ENCODE data around the gene RAPSN. TPM values are rescaled to one million over a fixed set of nuclear protein-coding genes. Genes with fewer than 3 reads are reported as not detected.
A peak's percentile ranks its signal among the peaks of the same experiment; 100 is the strongest.

The RAPSN gene
- total RNA-seq, 1 donor = 0.09 TPM

GRCh38 chr11:47415949-47416472, 32.9 kb downstream of the RAPSN start:
- H3K4me3 ChIP-seq (ENCODE audit: low read depth, low read length) = peak overlapping the region; percentile 18
- DNase-seq (ENCODE audit: low read depth) = peak; percentile 96
- TF ChIP-seq, protein P1, sequence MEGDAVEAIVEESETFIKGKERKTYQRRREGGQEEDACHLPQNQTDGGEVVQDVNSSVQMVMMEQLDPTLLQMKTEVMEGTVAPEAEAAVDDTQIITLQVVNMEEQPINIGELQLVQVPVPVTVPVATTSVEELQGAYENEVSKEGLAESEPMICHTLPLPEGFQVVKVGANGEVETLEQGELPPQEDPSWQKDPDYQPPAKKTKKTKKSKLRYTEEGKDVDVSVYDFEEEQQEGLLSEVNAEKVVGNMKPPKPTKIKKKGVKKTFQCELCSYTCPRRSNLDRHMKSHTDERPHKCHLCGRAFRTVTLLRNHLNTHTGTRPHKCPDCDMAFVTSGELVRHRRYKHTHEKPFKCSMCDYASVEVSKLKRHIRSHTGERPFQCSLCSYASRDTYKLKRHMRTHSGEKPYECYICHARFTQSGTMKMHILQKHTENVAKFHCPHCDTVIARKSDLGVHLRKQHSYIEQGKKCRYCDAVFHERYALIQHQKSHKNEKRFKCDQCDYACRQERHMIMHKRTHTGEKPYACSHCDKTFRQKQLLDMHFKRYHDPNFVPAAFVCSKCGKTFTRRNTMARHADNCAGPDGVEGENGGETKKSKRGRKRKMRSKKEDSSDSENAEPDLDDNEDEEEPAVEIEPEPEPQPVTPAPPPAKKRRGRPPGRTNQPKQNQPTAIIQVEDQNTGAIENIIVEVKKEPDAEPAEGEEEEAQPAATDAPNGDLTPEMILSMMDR (IDR thresholded peaks at IDR 0.05; ENCODE audit: insufficient read depth, low read length) = no peak

- H3K4me3 ChIP-seq (ENCODE audit: low read depth, low read length) = no peak overlapping the region
- DNase-seq (ENCODE audit: low read depth) = no peak
- TF ChIP-seq, protein P1 (IDR thresholded peaks at IDR 0.05; ENCODE audit: insufficient read depth, low read length) = no peak
Measured at GRCh38 chr11:47415091-47415854, 33.7 kb downstream of the RAPSN start.

- DNase-seq (ENCODE audit: low read depth) = no peak
- H3K4me3 ChIP-seq (ENCODE audit: low read depth, low read length) = no peak overlapping the region
- TF ChIP-seq, protein P1 (IDR thresholded peaks at IDR 0.05; ENCODE audit: insufficient read depth, low read length) = no peak
Measured at GRCh38 chr11:47414685-47415070, 34.3 kb downstream of the RAPSN start.

GRCh38 chr11:47413908-47414684, 34.8 kb downstream of the RAPSN start:
- no peak overlapping the region for H3K4me3 ChIP-seq (ENCODE audit: low read depth, low read length)
- peak; percentile 66 for DNase-seq (ENCODE audit: low read depth)
- TF ChIP-seq, protein P1 (IDR thresholded peaks at IDR 0.05; ENCODE audit: insufficient read depth, low read length) = no peak

GRCh38 chr11:47413351-47413750, 35.6 kb downstream of the RAPSN start:
- TF ChIP-seq, protein P1 (IDR thresholded peaks at IDR 0.05; ENCODE audit: insufficient read depth, low read length) = no peak
- DNase-seq (ENCODE audit: low read depth) = no peak

DNA sequence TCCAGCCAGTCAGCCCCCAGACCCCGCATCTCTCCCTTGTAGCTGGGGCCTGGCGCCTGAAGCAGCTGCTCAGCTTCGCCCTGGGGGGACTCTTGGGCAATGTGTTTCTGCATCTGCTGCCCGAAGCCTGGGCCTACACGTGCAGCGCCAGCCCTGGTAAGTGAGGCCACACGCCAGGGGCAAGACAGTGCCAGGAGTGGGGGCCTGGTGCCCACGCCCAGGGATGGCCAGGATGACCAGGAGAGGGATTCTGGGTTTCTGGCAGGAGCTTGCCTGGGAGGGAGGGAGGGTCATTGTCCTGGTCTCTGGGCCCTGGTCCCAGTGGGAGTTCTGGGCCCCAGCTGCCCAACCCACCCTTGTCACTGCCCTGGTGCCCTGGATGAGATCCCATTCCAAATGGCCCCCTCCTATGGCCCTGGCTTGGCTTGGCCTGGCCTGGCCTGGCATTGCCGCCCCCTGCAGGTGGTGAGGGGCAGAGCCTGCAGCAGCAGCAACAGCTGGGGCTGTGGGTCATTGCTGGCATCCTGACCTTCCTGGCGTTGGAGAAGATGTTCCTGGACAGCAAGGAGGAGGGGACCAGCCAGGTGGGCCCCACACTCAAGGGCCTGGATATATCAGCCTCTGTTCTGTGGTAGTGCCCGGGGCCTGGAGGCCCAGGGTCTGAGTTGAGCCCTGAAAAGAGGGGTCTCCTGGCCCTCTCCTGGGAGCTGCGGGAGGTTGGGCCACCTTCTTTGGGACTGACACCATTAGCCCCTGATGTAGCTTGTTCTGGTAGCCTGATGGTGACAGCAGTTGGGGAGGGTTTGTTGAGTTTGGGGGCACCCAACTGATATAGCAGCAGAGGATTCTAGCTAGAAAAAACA, 36.8 kb downstream of the RAPSN start:
- TF ChIP-seq, protein P1 (IDR thresholded peaks at IDR 0.05; ENCODE audit: insufficient read depth, low read length) = peak; percentile 84
- DNase-seq (ENCODE audit: low read depth) = no peak
- H3K4me3 ChIP-seq (ENCODE audit: low read depth, low read length) = no peak overlapping the region

More at GRCh38 chr11:47413351-47413750, 35.6 kb downstream of the RAPSN start:
- no peak overlapping the region for H3K4me3 ChIP-seq (ENCODE audit: low read depth, low read length)
